Dermis blood vessel endothelial cell (primary cell): Measurements from ENCODE around the gene IL7R. TPM values are rescaled to one million over a fixed set of nuclear protein-coding genes. Genes with fewer than 3 reads are reported as not detected.
"Not testable (repeated sequence)": the region's sequence is repeated elsewhere in the genome, so short reads cannot be mapped to it uniquely, and the experiment has no call there.

Experiments used
- DNase-seq: peaks from one replicate; pipeline ENCODE4 v3.0.0; 2010
- total RNA-seq: library from RNA; depleted of rRNA; stranded (reverse); fragments of >200 nt; gene quantifications from 2 replicates; pipeline ENCODE4 v1.2.3, GENCODE V29; 2014

IL7R gene
- total RNA-seq, 1 donor from 2014 or later, result 0.51 TPM

- DNase-seq, result no peak
These were observed 13.8 kb upstream of the IL7R start for GRCh38 chr5:35842856-35843255.

GRCh38 chr5:35845508-35845907 is 11.2 kb upstream of the IL7R start:
- not testable (repeated sequence) for DNase-seq

- no peak for DNase-seq
These were observed 9.2 kb upstream of the IL7R start for GRCh38 chr5:35847491-35847890.

- DNase-seq, result no peak
These were observed 8.7 kb upstream of the IL7R start for GRCh38 chr5:35847961-35848360.

GRCh38 chr5:35849860-35850259 is 6.8 kb upstream of the IL7R start:
- DNase-seq, result no peak

- DNase-seq, result no peak
These were observed 5.6 kb upstream of the IL7R start for GRCh38 chr5:35850967-35851680.

GRCh38 chr5:35852084-35852734 is 4.5 kb upstream of the IL7R start:
- no peak for DNase-seq

- DNase-seq, result no peak
These were observed 3.9 kb upstream of the IL7R start for GRCh38 chr5:35852773-35853172.

- DNase-seq, result no peak
These were observed 3.1 kb upstream of the IL7R start for GRCh38 chr5:35853631-35854030.

GRCh38 chr5:35854248-35854647 is 2.4 kb upstream of the IL7R start:
- no peak for DNase-seq

GRCh38 chr5:35855187-35855586 is 1.5 kb upstream of the IL7R start:
- DNase-seq, result peak; percentile 18

- DNase-seq, result peak; percentile 24
These were observed 416 bp upstream of the IL7R start for GRCh38 chr5:35856186-35856764.

GRCh38 chr5:35857606-35858205 is 1.0 kb downstream of the IL7R start:
- peak; percentile 84 for DNase-seq

GRCh38 chr5:35859101-35859661 is 2.5 kb downstream of the IL7R start:
- DNase-seq, result peak; percentile 58

GRCh38 chr5:35860686-35861085 is 4.0 kb downstream of the IL7R start:
- DNase-seq, result no peak

GRCh38 chr5:35861718-35862117 is 5.0 kb downstream of the IL7R start:
- no peak for DNase-seq

- no peak for DNase-seq
These were observed 5.4 kb downstream of the IL7R start for GRCh38 chr5:35862126-35862525.

GRCh38 chr5:35863159-35863558 is 6.5 kb downstream of the IL7R start:
- DNase-seq, result no peak

- DNase-seq, result no peak
These were observed 11.3 kb downstream of the IL7R start for GRCh38 chr5:35867998-35868397.

GRCh38 chr5:35869685-35870277 is 13.1 kb downstream of the IL7R start:
- DNase-seq, result no peak

- DNase-seq, result no peak
These were observed 13.9 kb downstream of the IL7R start for GRCh38 chr5:35870605-35871004.

- no peak for DNase-seq
These were observed 19.8 kb downstream of the IL7R start for GRCh38 chr5:35876454-35876853.

GRCh38 chr5:35876922-35877321 is 20.2 kb downstream of the IL7R start:
- DNase-seq, result no peak
